GM13977 (cell line): Measurements from ENCODE around the gene FIGNL2.
"Not testable (repeated sequence)": the region's sequence is repeated elsewhere in the genome, so short reads cannot be mapped to it uniquely, and the experiment has no call there.

Experiments used
- DNase-seq: peaks from one replicate; pipeline ENCODE4 v3.0.0; 2012; ENCODE audit warnings: low spot score
- CTCF ChIP-seq: IDR thresholded peaks from 2 replicates; pipeline ENCODE4 v1.5.1; 2012; ENCODE audit warnings: mild to moderate bottlenecking, control low read depth; ENCODE audit not compliant: insufficient read depth; ENCODE audit errors: extremely low read depth, missing control alignments
- in situ Hi-C: fragments of 300-500 bp; cut with MboI; formaldehyde crosslinking; loops from one replicate; pipeline ENCODE4 v1.12.0; 2022; ENCODE audit warnings: low sequenced_read_pairs, low pct_unique_long_range_greater_than_20kb, mixed read lengths, inconsistent platforms; ENCODE audit not compliant: unreplicated experiment

FIGNL2 gene

GRCh38 chr12:51886021-51886710 lies 37.6 kb upstream of the FIGNL2 start:
- no peak for DNase-seq
- in situ Hi-C loops, result no loop called here
- no peak for TF ChIP-seq CTCF

GRCh38 chr12:51885294-51886020 lies 36.9 kb upstream of the FIGNL2 start:
- in situ Hi-C loops, DNase-seq: not testable (repeated sequence)

- in situ Hi-C loops, result no loop called here
- TF ChIP-seq CTCF, result no peak
- DNase-seq, result no peak
Measured at GRCh38 chr12:51884676-51885229, 36.2 kb upstream of the FIGNL2 start.

- no peak for TF ChIP-seq CTCF
- in situ Hi-C loops, result no loop called here
- no peak for DNase-seq
Measured at GRCh38 chr12:51883998-51884675, 35.6 kb upstream of the FIGNL2 start.

- TF ChIP-seq CTCF, result no peak
- no peak for DNase-seq
- in situ Hi-C loops, result no loop called here
Measured at GRCh38 chr12:51883295-51883694, 34.8 kb upstream of the FIGNL2 start.

- DNase-seq, result no peak
- in situ Hi-C loops, result no loop called here
- TF ChIP-seq CTCF, result no peak
Measured at GRCh38 chr12:51879102-51879501, 30.6 kb upstream of the FIGNL2 start.
